HUES64 (cell line): ENCODE measurements around the gene DDX60.

Experiments used
- H3K27ac ChIP-seq: 2 replicates; pipeline ENCODE4 v1.7.0; 2013; ENCODE audit warnings: low read depth, low read length, inconsistent platforms
- H3K27me3 ChIP-seq: 2 replicates; pipeline ENCODE4 v1.6.1; 2013; ENCODE audit warnings: mild to moderate bottlenecking, low read length; ENCODE audit not compliant: insufficient read depth
- H3K36me3 ChIP-seq: 2 replicates; pipeline ENCODE4 v1.6.1; 2013; ENCODE audit warnings: mild to moderate bottlenecking, low read length; ENCODE audit not compliant: insufficient read depth
- H3K4me1 ChIP-seq: 2 replicates; pipeline ENCODE4 v1.6.1; 2013; ENCODE audit warnings: mild to moderate bottlenecking, low read length, moderate library complexity; ENCODE audit not compliant: insufficient read depth
- H3K4me3 ChIP-seq: 2 replicates; pipeline ENCODE4 v1.5.1; 2013; ENCODE audit warnings: mild to moderate bottlenecking, low read length, moderate library complexity
- H3K9ac ChIP-seq: 2 replicates; pipeline ENCODE4 v1.6.1; 2013; ENCODE audit warnings: mild to moderate bottlenecking, low read depth, low read length
- H3K9me3 ChIP-seq: 2 replicates; pipeline ENCODE4 v1.6.1; 2013; ENCODE audit warnings: low read depth, low read length; ENCODE audit not compliant: insufficient read depth
- WGBS: fragments of 150-250, 120-280 bp; methylation state at CpG from one replicate; pipeline ENCODE4 v1.1.7; 2013; ENCODE audit warnings: missing lambda C conversion rate; 5-methylcytosine and 5-hydroxymethylcytosine counted together

DDX60 gene

GRCh38 chr4:168203233-168203911 lies 115.2 kb downstream of the DDX60 start:
- H3K9ac ChIP-seq: no peak overlapping the region
- no peaks in the 10 kb centered on the region for H3K27me3 ChIP-seq
- H3K27ac ChIP-seq: no peak overlapping the region
- H3K36me3 ChIP-seq: no peaks in the 10 kb centered on the region
- 89% methylated on average over 4 of the region's 4 CpGs for WGBS
- H3K4me3 ChIP-seq: no peak overlapping the region
- no peaks in the 10 kb centered on the region for H3K4me1 ChIP-seq
- H3K9me3 ChIP-seq: peaks cover 32% of the 10 kb centered on the region

- no peak overlapping the region for H3K27ac ChIP-seq
- no peaks in the 10 kb centered on the region for H3K36me3 ChIP-seq
- no peak overlapping the region for H3K9ac ChIP-seq
- WGBS: no CpG with 5 or more reads among the region's 3 CpGs
- no peaks in the 10 kb centered on the region for H3K27me3 ChIP-seq
- H3K9me3 ChIP-seq: peaks cover 32% of the 10 kb centered on the region
- no peak overlapping the region for H3K4me3 ChIP-seq
- no peaks in the 10 kb centered on the region for H3K4me1 ChIP-seq
Measured at GRCh38 chr4:168200685-168201084, 117.9 kb downstream of the DDX60 start.

- no peaks in the 10 kb centered on the region for H3K4me1 ChIP-seq
- H3K36me3 ChIP-seq: no peaks in the 10 kb centered on the region
- peaks cover 22% of the 10 kb centered on the region for H3K9me3 ChIP-seq
- H3K27ac ChIP-seq: no peak overlapping the region
- H3K4me3 ChIP-seq: no peak overlapping the region
- WGBS: 88% methylated on average over 3 of the region's 4 CpGs
- H3K27me3 ChIP-seq: no peaks in the 10 kb centered on the region
- no peak overlapping the region for H3K9ac ChIP-seq
Measured at GRCh38 chr4:168199260-168199957, 119.1 kb downstream of the DDX60 start.

DNA sequence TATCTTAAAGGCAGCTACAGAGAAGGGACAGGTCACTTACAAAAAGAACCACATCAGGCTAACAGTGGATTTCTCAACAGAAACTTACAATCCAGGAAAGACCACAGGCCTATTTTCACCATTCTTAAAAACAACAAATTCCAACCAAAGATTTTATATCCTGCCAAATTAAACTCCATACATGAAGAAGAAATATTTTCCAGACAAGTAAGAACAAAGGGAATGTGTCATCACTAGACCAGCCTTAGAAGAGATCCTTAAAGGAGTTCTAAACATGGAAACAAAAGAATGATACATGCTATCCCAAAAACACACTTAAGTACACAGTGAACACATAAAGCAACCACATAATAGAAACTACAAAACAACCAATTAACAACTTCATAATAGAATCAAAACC lies 120.6 kb downstream of the DDX60 start:
- Histone ChIP-seq H3K27ac (no peak overlapping the region), H3K36me3 (no peaks in the 10 kb centered on the region), H3K4me1 (no peaks in the 10 kb centered on the region), H3K9ac (no peak overlapping the region), H3K4me3 (no peak overlapping the region), H3K27me3 (no peaks in the 10 kb centered on the region), H3K9me3 (peaks cover 7% of the 10 kb centered on the region)

DNA sequence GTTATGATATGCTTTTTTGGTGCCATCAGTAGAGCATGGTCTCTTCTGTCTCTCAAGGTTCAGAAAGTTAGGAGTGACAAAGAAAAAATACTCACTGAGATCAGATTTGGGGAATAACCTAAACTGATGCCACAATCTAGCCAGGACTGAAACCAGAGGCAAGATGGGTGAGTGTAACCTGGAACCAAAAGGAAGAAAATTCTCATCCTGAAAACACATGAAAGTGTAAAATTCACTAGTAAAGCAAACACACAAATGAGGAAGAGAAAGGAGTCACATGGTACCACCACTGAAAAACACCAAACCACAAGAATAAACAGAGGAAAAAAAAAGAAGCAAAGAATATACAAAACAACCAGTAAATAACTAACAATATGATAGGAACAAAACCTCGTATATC lies 129.8 kb downstream of the DDX60 start:
- H3K4me3 ChIP-seq: no peak overlapping the region
- H3K9me3 ChIP-seq: no peaks in the 10 kb centered on the region
- no peak overlapping the region for H3K9ac ChIP-seq
- no peaks in the 10 kb centered on the region for H3K36me3 ChIP-seq
- no peak overlapping the region for H3K27ac ChIP-seq
- WGBS: 91% methylated on average over 1 of the region's 1 CpG
- H3K27me3 ChIP-seq: no peaks in the 10 kb centered on the region
- no peaks in the 10 kb centered on the region for H3K4me1 ChIP-seq

DNA sequence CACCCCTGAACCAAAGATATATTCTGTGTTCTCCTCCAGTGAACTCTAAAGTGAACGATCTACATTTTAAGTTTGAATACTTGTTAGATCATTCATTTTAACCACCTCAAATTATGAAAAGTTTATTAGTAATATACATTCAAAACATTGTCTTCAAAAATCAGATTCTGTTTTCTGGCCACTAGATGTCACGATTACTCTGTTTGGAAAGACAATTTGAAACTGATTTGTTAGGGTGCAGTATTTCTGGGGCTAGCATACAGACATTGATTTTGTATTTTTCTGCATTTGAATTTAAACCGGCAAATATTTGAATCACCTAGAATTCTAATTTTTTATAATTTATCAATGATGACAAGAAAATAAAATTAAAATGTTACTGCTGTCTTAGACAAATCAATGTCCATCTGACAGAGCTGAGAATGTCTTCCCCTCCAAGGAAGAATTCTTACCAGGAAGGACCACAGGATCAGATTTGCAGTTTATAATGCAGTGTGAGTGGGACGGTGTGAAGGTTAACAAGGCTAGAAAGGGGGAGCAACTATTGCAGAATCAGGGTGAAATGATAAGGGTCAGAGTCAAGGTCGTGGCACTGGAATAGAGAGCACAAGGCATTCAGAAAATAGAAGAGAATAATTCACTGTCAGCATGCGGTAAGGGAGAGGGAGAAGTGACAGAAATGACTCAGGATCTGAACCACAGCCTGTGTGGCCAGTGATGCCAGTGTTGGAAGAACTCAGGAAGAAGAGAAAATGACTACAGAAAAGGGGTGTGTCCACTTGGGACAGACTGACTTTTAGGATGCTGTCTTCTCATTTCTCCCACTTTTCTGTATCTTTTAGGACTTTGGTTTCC lies 134.6 kb downstream of the DDX60 start:
- no peak overlapping the region for H3K4me3 ChIP-seq
- WGBS: 55% methylated on average over 5 of the region's 6 CpGs
- no peak overlapping the region for H3K9ac ChIP-seq
- H3K27ac ChIP-seq: no peak overlapping the region
- H3K27me3 ChIP-seq: no peaks in the 10 kb centered on the region
- no peaks in the 10 kb centered on the region for H3K36me3 ChIP-seq
- H3K4me1 ChIP-seq: no peaks in the 10 kb centered on the region
- H3K9me3 ChIP-seq: no peaks in the 10 kb centered on the region

- 92% methylated on average over 3 of the region's 5 CpGs for WGBS
Measured at GRCh38 chr4:168177546-168178149, 140.9 kb downstream of the DDX60 start.

GRCh38 chr4:168174308-168174707 lies 144.2 kb downstream of the DDX60 start:
- H3K9ac ChIP-seq: no peak overlapping the region
- no peaks in the 10 kb centered on the region for H3K9me3 ChIP-seq
- WGBS: 95% methylated on average over 6 of the region's 6 CpGs
- H3K27ac ChIP-seq: no peak overlapping the region
- no peaks in the 10 kb centered on the region for H3K36me3 ChIP-seq
- no peaks in the 10 kb centered on the region for H3K27me3 ChIP-seq
- peaks cover 10% of the 10 kb centered on the region for H3K4me1 ChIP-seq
- no peak overlapping the region for H3K4me3 ChIP-seq

More at GRCh38 chr4:168177546-168178149, 140.9 kb downstream of the DDX60 start:
- Histone ChIP-seq H3K4me1 (no peaks in the 10 kb centered on the region), H3K9me3 (no peaks in the 10 kb centered on the region), H3K9ac (no peak overlapping the region), H3K27me3 (no peaks in the 10 kb centered on the region), H3K4me3 (no peak overlapping the region), H3K36me3 (no peaks in the 10 kb centered on the region), H3K27ac (no peak overlapping the region)

DNA sequence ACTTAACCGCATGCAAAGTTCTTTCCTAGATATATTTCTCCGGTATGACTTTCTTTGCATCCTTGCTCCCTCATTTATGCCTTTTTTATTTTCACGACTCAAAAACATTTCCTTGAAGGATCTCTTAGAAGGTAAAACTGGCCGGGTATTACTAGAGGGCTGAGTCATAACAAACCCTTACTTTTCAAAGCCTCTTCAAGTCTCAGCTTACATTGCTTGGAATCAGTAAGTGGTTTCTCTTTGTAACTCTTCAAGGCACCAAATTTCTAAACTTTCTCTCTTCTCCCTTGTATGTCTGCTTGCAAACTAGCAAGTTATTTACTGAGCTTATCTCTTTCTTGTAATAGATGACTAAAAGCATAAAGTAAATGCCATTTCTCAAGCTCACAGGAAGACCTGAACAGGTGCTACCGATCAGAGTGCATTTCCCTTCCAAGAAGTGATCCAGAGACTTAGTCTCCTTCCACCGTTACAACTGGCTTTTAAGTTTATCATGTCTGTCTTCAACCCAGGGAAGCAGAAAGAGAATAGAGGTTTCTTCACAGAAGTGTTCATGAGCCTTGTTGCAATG lies 150.8 kb downstream of the DDX60 start:
- Histone ChIP-seq H3K4me1 (peaks cover 10% of the 10 kb centered on the region), H3K27me3 (no peaks in the 10 kb centered on the region), H3K27ac (no peak overlapping the region), H3K4me3 (no peak overlapping the region), H3K36me3 (no peaks in the 10 kb centered on the region), H3K9me3 (no peaks in the 10 kb centered on the region), H3K9ac (no peak overlapping the region)
- 88% methylated on average over 6 of the region's 6 CpGs for WGBS
